Stimulated activated CD4-positive, alpha-beta T cell treated with anti-CD3 and anti-CD28 coated beads, Interleukin-12 subunit alpha, Interleukin-12 subunit beta, amount 100 ng/mL, for 48 hours (primary cell): ENCODE measurements around the gene LOX.

Experiments
- DNase-seq, 3 donors: peaks; one replicate each; pipeline ENCODE4 v3.0.0-alpha.2; 2020; ENCODE audit warnings: low read depth in 2 of 3, low spot score in 1 of 3

LOX gene

GRCh38 chr5:122078116-122079110, at the start of gene LOX:
TSS of gene LOX (minus strand) at chr5:122078259. CDS start at chr5:122077985, 274 bp downstream.
- no peak for DNase-seq

GRCh38 chr5:122126756-122127321, 48.8 kb upstream of the LOX start:
- no peak for DNase-seq

- no peak for DNase-seq
Measured at GRCh38 chr5:122126177-122126755, 48.2 kb upstream of the LOX start.

- no peak for DNase-seq
Measured at GRCh38 chr5:122124766-122125165, 46.7 kb upstream of the LOX start.

DNA sequence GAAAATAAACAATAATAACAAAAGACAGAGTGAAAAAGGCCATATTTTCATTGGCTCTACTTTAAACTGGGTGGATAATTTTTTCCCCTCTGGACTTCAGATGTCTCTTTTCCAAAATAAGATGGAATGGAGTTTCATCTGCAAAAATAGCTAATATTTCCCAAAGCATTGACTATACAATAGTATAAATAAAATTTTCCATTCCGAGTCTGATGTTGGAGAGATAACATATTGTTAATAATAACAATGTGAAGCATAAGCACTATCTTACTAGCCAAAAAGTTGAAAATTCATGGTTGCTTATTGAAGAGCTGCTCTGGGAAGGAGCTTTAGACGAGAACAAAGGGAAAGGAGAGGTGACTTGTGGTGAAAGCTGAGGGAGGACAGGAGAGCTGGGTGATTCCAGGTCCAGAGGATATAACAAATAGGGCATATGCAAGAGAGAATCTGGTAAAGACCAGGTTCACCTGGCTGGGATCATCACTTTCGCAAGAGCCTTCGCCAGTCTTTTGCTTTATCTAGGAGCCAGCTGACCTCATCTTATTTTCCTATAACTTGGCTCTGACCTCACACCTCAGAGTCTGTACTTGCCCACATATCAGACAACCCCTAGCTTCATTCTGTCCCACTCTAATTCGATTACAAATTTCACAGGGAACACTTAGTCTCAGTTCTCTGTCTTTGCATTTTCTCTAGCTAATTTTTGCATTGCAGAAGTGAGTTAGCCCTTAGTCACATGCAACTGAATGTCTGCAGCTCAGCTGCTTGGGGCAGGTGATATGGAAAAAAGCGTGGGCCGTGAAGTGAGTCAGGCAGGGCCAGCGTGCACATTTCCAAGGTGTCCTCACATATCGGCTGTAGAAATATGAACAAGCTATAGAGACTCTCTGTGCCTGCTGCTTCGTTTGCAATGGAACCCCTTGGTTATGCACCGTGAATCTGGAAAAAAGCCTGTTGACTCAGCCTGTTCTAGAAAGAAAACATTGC, 43.7 kb upstream of the LOX start:
- no peak for DNase-seq

DNA sequence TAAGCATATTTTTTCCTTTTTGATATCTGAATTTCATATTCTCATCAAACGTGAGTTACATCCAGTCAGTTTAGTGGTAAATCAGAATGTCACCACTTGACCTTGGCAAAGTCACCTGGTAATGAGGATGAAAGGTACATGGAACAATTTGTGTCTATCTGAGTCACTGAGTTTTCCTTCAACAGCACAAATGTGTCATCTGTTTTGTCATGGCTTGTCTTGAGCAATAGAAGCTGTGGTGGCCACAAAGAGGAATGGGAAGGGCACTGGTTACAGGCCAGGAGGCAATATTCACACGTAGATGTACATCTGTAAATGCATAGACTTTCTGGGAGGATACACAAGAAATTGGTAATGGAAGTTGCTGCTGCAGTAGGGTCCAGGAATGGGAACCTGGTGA, 42.9 kb upstream of the LOX start:
- no peak for DNase-seq

GRCh38 chr5:122120493-122120892, 42.4 kb upstream of the LOX start:
- DNase-seq: no peak

- no peak for DNase-seq
Measured at GRCh38 chr5:122119205-122119604, 41.1 kb upstream of the LOX start.

GRCh38 chr5:122118356-122118948, 40.4 kb upstream of the LOX start:
- no peak for DNase-seq

DNA sequence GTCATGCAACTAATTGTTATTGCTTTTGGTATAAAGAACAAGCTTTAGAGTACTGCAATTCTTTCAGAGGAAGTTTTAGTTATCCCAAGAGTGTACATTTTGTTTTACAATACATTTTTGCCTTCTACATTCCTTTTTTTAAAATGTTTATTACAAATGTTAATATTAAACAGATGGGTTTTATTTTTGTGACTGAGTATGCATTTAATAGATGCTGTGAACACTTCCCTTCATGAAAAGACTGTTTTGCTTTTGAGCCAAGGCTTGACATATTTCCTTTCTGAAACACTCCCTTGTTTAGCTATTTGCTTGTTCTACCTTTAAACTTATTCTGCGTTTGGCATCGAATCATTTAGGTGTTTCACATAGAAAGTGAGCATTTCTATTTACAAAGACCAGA, 36.4 kb upstream of the LOX start:
- DNase-seq: no peak

DNA sequence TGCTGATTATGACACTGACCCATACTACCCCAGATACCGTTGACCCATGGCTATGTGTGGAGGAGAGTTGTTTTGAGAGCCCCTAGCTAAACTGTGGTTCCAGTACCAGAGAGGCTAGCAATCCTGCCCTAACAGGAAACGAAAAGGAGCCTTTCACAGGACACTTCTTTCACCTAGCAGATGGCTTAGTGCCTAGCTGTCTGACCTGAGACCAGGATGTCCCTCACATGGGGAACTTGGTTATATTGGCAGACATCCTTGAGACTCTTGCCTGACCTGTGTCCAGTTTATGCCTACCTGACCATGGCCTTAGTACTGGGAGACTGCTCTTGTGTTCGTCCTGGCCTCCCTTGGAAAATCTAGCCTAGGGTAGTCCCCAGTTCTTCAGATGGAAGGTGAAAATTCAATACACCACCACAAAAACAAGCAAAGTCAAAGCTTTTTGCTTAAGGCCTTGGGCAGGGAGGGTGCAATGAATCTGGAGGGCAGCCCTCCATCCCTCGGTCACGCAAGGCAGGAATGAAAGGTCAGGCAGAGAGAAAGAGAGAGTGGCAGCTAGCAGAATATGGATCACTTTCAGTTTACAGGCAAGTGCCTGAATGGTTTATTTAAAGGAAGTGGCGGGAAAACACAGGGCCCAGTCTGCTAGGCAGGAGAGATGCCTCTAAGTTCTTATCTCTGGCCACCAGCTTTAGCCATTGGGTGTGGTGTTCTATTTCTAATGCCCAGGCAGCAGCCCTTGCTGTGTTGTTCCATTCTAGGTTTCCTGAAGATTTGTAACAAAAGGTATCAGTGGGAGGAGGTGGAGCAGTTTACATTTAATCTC, 34.9 kb upstream of the LOX start:
- no peak for DNase-seq

- no peak for DNase-seq
Measured at GRCh38 chr5:122112063-122112462, 34.0 kb upstream of the LOX start.

DNA sequence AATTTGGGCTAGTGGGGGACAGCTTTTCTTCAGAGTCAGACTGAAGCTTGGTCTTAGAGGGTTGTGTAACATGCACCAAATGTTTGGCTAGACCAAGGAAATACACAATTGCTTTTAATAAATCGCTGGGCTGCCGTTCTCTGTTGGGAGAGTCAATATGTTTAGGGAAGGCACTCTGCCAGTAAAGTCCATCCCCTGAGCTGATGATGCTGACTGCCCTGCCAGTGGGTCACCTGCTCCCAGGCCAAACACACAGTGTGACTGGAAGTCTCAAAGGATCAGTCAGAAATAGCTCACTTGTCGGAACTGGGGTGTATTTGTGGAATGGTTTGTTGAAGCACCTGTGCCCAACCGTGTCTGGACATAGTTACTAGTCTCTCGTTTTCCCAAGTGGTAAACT, 33.4 kb upstream of the LOX start:
- DNase-seq: no peak

- no peak for DNase-seq
Measured at GRCh38 chr5:122110987-122111386, 32.9 kb upstream of the LOX start.

- no peak for DNase-seq
Measured at GRCh38 chr5:122107016-122107415, 29.0 kb upstream of the LOX start.

- DNase-seq: no peak
Measured at GRCh38 chr5:122105909-122106308, 27.9 kb upstream of the LOX start.

DNA sequence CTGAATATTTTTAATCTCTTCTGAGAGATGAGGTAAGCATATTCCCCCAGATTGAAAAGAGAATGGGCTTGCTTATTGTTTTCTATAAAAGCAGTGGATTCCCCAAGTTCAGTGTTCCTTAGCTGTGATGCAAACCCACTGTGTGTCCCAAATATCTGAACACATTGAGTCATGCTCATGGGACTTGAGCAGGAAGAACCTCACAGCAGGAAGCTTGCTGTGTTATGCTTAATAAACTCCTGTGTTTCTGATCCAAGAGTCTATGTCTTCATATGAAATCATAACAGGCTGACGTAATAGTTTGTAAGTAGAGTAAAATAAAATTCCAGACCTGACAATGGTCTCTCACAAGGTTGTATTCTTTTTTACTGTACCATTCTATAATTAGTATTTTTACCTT, 24.8 kb upstream of the LOX start:
- DNase-seq: no peak

DNA sequence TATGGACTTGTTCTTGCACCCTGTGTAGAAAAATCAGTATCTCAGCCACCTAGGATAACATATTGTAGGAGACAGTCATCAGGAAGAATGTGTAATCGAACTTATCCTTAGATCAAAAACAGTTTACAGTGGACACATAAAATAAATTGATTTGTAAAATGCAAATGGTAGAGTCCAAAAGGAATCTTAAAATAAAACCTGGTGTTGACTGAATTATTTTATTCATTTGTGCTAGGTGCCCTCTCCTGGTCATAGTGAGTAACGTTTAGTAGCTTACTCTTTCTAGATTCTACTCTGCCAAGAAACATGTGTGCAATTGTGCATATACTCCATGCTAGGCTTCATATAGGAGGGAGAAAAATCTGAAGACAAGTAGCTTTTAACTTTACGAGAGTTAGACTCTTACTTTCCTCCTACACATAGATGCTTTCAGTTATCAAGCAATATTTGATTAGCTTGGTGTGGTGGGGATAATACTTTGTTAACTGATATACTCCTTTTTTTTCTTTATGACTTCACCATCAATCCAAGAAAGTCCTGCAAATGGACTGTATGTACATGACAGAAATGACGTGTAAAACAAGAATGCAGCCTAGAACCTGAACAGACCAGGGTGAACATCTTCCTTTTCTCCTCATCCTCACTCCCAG, 23.7 kb upstream of the LOX start:
- DNase-seq: no peak

DNA sequence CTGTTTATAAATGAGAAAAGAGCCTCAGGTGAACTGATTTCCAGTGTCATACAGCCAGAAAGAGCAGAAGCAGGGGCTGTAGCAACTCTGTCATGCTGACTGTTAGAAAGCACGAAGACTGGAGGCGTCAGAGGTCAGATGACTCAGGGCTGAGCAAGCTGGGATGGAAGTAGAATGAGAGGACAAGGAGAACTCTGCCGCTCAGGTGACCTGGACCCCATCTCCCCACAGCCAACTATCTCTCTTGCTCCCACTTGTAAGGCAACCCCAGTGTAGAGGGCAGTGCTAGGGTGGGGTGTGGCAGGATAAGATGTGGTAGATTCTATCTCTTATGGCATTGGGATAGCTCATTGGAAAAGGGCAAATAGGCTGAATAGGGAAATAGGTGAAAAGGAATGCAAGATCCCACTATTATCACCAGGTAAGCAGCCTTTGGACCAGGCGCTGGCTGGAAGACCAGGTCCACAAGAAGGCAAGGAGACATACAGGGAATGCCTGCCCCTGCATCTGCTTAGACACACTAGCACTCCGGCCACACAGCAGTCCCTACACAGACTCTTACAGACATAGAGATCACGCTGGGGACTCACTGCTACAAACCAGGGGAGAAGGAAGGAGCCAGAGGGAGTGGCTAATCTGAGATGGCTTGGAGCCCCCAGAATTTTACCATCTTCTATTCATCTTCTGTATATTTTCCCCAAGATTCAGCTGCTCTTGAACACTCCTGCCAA, 21.2 kb upstream of the LOX start:
- no peak for DNase-seq
